HAP-1 (cell line): ENCODE data around the gene ITGB5.
A peak's percentile ranks its signal among the peaks of the same experiment; 100 is the strongest.

Source experiments
- DNase-seq, 2 experiments: peaks; one replicate each; pipeline ENCODE4 v3.0.0-alpha.2; 2016 to 2020; ENCODE audit warnings: low spot score in 2 of 2
- H3K27me3 ChIP-seq: fragments of 250-450 bp; sonication (Bioruptor Pico); 2 replicates; pipeline ENCODE4 v1.5.1; 2020; ENCODE audit warnings: low read depth, mild to moderate bottlenecking, moderate library complexity
- H3K36me3 ChIP-seq: fragments of 250-450 bp; sonication (Bioruptor Pico); replicated peaks from 2 replicates; pipeline ENCODE4 v1.5.1; 2020; ENCODE audit warnings: mild to moderate bottlenecking
- H3K4me1 ChIP-seq: fragments of 250-450 bp; sonication (Bioruptor Pico); 2 replicates; pipeline ENCODE4 v1.5.1; 2020; ENCODE audit warnings: mild to moderate bottlenecking
- H3K4me3 ChIP-seq: fragments of 250-450 bp; sonication (Bioruptor Pico); 2 replicates; pipeline ENCODE4 v1.5.1; 2020; ENCODE audit warnings: mild to moderate bottlenecking, moderate library complexity
- H3K9me3 ChIP-seq: fragments of 250-450 bp; sonication (Bioruptor Pico); 2 replicates; pipeline ENCODE4 v1.5.1; 2020; ENCODE audit warnings: mild to moderate bottlenecking, moderate library complexity
- in situ Hi-C: fragments of 300-500 bp; cut with MboI; formaldehyde crosslinking; loops from 3 replicates; pipeline ENCODE4 v1.14.3; 2020; ENCODE audit warnings: low sequenced_read_pairs, inconsistent platforms, mixed read lengths

The ITGB5 gene

GRCh38 chr3:124862006-124862405 is 25.2 kb downstream of the ITGB5 start:
- no peak overlapping the region for H3K4me3 ChIP-seq
- no peaks in the 10 kb centered on the region for H3K9me3 ChIP-seq
- no peaks in the 10 kb centered on the region for H3K27me3 ChIP-seq
- in situ Hi-C loops = no loop called here
- no peaks in the 10 kb centered on the region for H3K36me3 ChIP-seq
- DNase-seq = no peak
- H3K4me1 ChIP-seq = no peaks in the 10 kb centered on the region

GRCh38 chr3:124861041-124861440 is 26.1 kb downstream of the ITGB5 start:
- Histone ChIP-seq H3K36me3 (no peaks in the 10 kb centered on the region), H3K4me3 (no peak overlapping the region), H3K27me3 (no peaks in the 10 kb centered on the region), H3K4me1 (no peaks in the 10 kb centered on the region), H3K9me3 (no peaks in the 10 kb centered on the region)
- DNase-seq = no peak
- in situ Hi-C loops = no loop called here

GRCh38 chr3:124860599-124860998 is 26.6 kb downstream of the ITGB5 start:
- H3K4me1 ChIP-seq = no peaks in the 10 kb centered on the region
- in situ Hi-C loops = no loop called here
- H3K4me3 ChIP-seq = no peak overlapping the region
- H3K27me3 ChIP-seq = no peaks in the 10 kb centered on the region
- DNase-seq = no peak
- no peaks in the 10 kb centered on the region for H3K36me3 ChIP-seq
- no peaks in the 10 kb centered on the region for H3K9me3 ChIP-seq

- no peak overlapping the region for H3K4me3 ChIP-seq
- no peaks in the 10 kb centered on the region for H3K4me1 ChIP-seq
- DNase-seq = no peak
- 0 out of 2 replicates have a peak, but pooled peaks cover 3% of the 10 kb centered on the region for H3K36me3 ChIP-seq
- in situ Hi-C loops = no loop called here
- no peaks in the 10 kb centered on the region for H3K27me3 ChIP-seq
- no peaks in the 10 kb centered on the region for H3K9me3 ChIP-seq
Measured at GRCh38 chr3:124859025-124859424, 28.1 kb downstream of the ITGB5 start.

- in situ Hi-C loops = no loop called here
- H3K4me3 ChIP-seq = no peak overlapping the region
- H3K27me3 ChIP-seq = no peaks in the 10 kb centered on the region
- 0 out of 2 replicates have a peak, but pooled peaks cover 3% of the 10 kb centered on the region for H3K36me3 ChIP-seq
- no peaks in the 10 kb centered on the region for H3K9me3 ChIP-seq
- H3K4me1 ChIP-seq = no peaks in the 10 kb centered on the region
- DNase-seq = no peak
Measured at GRCh38 chr3:124858275-124858674, 28.9 kb downstream of the ITGB5 start.

- DNase-seq = no peak
- in situ Hi-C loops = no loop called here
- no peaks in the 10 kb centered on the region for H3K27me3 ChIP-seq
- H3K4me3 ChIP-seq = no peak overlapping the region
- 0 out of 2 replicates have a peak, but pooled peaks cover 3% of the 10 kb centered on the region for H3K36me3 ChIP-seq
- peaks cover under 1% of the 10 kb centered on the region; the same call in 1 of the 2 replicates for H3K4me1 ChIP-seq
- H3K9me3 ChIP-seq = no peaks in the 10 kb centered on the region
Measured at GRCh38 chr3:124856677-124857076, 30.5 kb downstream of the ITGB5 start.

GRCh38 chr3:124854009-124854408 is 33.2 kb downstream of the ITGB5 start:
- H3K4me3 ChIP-seq = no peak overlapping the region
- H3K4me1 ChIP-seq = peaks cover 9% of the 10 kb centered on the region; the same call in 1 of the 2 replicates
- no peaks in the 10 kb centered on the region for H3K27me3 ChIP-seq
- H3K9me3 ChIP-seq = no peaks in the 10 kb centered on the region
- H3K36me3 ChIP-seq = 0 out of 2 replicates have a peak, but pooled peaks cover 3% of the 10 kb centered on the region
- no peak for DNase-seq
- in situ Hi-C loops = no loop called here

GRCh38 chr3:124853446-124853845 is 33.7 kb downstream of the ITGB5 start:
- no peak for DNase-seq
- in situ Hi-C loops = no loop called here
- Histone ChIP-seq H3K4me1 (peaks cover 9% of the 10 kb centered on the region; the same call in 1 of the 2 replicates), H3K27me3 (no peaks in the 10 kb centered on the region), H3K4me3 (no peak overlapping the region), H3K36me3 (0 out of 2 replicates have a peak, but pooled peaks cover 3% of the 10 kb centered on the region), H3K9me3 (no peaks in the 10 kb centered on the region)

GRCh38 chr3:124851905-124852304 is 35.3 kb downstream of the ITGB5 start:
- Histone ChIP-seq H3K4me3 (no peak overlapping the region), H3K4me1 (peaks cover 9% of the 10 kb centered on the region; the same call in 1 of the 2 replicates)

GRCh38 chr3:124851136-124851535 is 36.0 kb downstream of the ITGB5 start:
- no peak overlapping the region for H3K4me3 ChIP-seq

More at GRCh38 chr3:124851905-124852304, 35.3 kb downstream of the ITGB5 start:
- Histone ChIP-seq H3K27me3 (no peaks in the 10 kb centered on the region), H3K9me3 (no peaks in the 10 kb centered on the region), H3K36me3 (0 out of 2 replicates have a peak, but pooled peaks cover 6% of the 10 kb centered on the region)
- in situ Hi-C loops = no loop called here
- no peak for DNase-seq

GRCh38 chr3:124850633-124851032 is 36.5 kb downstream of the ITGB5 start:
- H3K4me1 ChIP-seq = peaks cover 14% of the 10 kb centered on the region
- no peaks in the 10 kb centered on the region for H3K9me3 ChIP-seq
- in situ Hi-C loops = no loop called here
- no peak for DNase-seq
- no peak overlapping the region for H3K4me3 ChIP-seq
- H3K36me3 ChIP-seq = 0 out of 2 replicates have a peak, but pooled peaks cover 6% of the 10 kb centered on the region
- no peaks in the 10 kb centered on the region for H3K27me3 ChIP-seq

More at GRCh38 chr3:124851136-124851535, 36.0 kb downstream of the ITGB5 start:
- Histone ChIP-seq H3K27me3 (no peaks in the 10 kb centered on the region), H3K4me1 (peaks cover 9% of the 10 kb centered on the region; the same call in 1 of the 2 replicates), H3K9me3 (no peaks in the 10 kb centered on the region), H3K36me3 (0 out of 2 replicates have a peak, but pooled peaks cover 6% of the 10 kb centered on the region)
- in situ Hi-C loops = no loop called here
- DNase-seq = peak in 1 of 2 experiments; percentile 13

- Histone ChIP-seq H3K27me3 (no peaks in the 10 kb centered on the region), H3K4me1 (peaks cover 18% of the 10 kb centered on the region), H3K9me3 (no peaks in the 10 kb centered on the region), H3K36me3 (0 out of 2 replicates have a peak, but pooled peaks cover 6% of the 10 kb centered on the region), H3K4me3 (no peak overlapping the region)
- DNase-seq = no peak
- in situ Hi-C loops = no loop called here
Measured at GRCh38 chr3:124850212-124850611, 37.0 kb downstream of the ITGB5 start.

GRCh38 chr3:124848300-124848699 is 38.9 kb downstream of the ITGB5 start:
- Histone ChIP-seq H3K9me3 (no peaks in the 10 kb centered on the region), H3K36me3 (0 out of 2 replicates have a peak, but pooled peaks cover 3% of the 10 kb centered on the region), H3K27me3 (no peaks in the 10 kb centered on the region), H3K4me1 (peaks cover 20% of the 10 kb centered on the region), H3K4me3 (no peak overlapping the region)
- DNase-seq = no peak
- in situ Hi-C loops = no loop called here

GRCh38 chr3:124847863-124848262 is 39.3 kb downstream of the ITGB5 start:
- in situ Hi-C loops = no loop called here

More at GRCh38 chr3:124847863-124848262, 39.3 kb downstream of the ITGB5 start:
- Histone ChIP-seq H3K4me1 (peaks cover 20% of the 10 kb centered on the region), H3K4me3 (no peak overlapping the region), H3K36me3 (0 out of 2 replicates have a peak, but pooled peaks cover 3% of the 10 kb centered on the region), H3K27me3 (no peaks in the 10 kb centered on the region), H3K9me3 (no peaks in the 10 kb centered on the region)
- no peak for DNase-seq
